Glomerular visceral epithelial cell (primary cell): ENCODE measurements around the gene FLNB.
"Not testable (repeated sequence)": the region's sequence is repeated elsewhere in the genome, so short reads cannot be mapped to it uniquely, and the experiment has no call there.

ENCODE experiments used
- DNase-seq: peaks from one replicate; pipeline ENCODE4 v3.0.0-alpha.2; 2016; ENCODE audit errors: extremely low spot score

FLNB gene

DNA sequence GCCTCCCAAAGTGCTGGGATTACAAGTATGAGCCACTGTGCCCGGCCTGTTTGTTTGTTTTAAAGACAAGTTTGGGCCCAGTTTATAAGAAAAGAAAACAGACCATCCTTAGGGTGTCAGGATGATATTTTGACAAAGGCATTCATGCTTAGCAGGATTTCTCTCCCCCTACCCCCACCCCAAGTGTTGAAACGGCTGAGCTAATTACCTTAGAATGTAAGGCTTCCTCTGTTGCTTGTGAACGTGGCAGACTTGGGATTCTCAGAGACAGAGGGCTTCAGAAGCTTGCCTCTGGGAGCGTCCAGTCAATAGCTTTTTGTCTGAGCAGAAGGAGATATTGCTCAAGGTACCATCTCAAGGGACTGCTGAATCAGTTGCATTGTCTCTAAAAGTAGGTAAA lies 24.0 kb downstream of the FLNB start:
- peak; percentile 73 for DNase-seq

DNA sequence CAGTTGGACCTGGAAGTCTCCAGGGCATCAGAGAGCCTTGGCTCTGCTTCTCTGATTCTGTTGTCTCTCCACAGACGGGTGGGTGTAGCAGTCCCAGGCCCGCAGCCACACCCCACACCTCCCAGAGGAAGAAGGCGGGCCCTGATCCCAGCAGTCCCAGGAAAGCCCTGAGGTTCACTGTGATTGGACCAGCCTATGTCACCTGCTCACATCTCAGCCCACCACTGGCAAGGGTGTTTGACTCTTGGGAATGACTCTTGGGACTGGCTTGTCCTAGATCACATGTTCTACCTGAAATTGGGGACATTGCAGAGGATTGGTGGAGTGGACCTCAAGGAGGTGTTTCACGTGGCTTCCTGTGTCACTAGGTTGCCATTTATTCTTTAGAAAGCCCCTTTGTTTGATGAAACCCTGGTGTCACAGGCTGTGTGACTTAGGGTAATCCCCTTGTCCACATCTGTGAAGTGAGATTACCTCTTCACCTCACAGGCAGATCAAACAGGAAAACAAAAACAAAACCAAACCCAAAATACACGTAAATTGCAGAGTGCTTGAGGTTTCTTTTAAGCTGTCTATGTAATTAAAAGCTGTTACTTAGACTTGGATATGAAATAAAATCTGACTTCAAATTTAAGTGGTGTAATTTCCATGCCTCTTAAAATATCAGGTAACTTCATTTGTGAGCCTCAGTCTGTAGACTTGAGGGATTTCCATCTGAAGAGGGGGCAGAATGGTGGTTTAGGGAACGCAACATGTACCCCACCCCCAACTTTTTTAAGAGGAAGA lies 26.7 kb downstream of the FLNB start:
- DNase-seq, result no peak

DNA sequence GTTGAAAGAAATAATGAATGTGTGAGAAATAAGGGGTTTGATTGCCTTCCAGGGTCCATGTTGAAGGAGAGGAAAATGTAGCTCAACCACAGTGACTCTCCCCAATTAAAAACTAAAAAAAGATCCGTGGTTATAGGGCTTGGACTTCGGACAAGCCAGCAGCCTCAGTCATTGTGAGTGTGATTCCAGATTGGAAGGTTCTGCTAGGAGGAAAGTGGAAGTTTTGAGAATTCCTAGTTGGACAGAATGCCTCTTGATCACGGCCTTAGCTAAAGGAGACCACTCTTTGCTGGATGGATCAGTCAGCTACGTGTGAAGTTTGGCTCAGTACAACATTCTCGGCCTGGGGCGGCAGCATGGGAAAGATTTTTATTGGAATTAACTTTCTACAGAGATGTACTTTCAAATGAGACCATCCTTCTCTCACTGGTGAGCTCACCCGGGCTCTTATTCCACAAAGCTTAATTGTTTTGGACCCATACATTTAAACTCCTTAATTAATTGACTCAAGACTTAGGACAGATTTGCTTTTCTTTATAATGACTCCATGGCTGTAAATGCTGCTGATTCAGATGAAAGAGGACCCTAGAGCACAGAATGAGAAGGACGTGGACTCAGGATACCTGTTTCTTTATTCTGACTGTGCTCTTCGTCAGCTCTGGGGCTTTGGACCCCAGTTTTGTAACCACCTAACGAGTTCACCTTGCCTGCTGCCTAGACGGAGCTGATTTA lies 27.5 kb downstream of the FLNB start:
- no peak for DNase-seq

DNA sequence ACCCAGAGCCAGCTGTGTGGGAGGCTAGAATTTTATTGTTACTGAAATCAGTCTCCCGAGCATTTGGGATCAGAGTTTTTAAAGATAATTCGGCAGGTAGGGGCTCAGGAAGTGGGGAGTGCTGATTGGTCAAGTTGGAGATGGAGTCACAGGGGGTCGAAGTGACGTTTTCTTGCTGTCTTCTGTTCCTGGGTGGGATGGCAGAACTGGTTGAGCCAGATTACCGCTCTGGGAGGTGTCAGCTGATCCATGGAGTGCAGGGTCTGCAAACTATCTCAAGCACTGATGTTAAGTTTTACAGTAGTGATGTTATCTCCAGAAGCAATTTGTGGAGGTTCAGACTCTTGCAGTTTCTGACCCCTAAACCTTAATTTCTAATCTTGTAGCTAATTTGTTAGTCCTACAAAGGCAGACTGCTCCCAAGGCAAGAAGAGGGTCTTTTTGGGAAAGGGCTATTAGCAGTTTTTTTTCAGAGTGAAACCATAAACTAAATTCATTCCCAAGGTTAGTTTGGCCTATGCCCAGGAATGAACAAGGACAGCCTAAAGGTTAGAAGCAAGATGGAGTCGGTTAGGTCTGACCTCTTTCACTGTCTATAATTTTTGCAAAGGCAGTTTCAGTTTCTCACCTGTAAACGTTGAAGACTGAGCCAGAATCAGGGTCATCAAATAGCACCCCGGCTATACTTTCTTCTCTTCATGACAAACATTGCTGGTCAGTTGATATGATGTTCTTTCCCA lies 28.2 kb downstream of the FLNB start:
- no peak for DNase-seq

DNA sequence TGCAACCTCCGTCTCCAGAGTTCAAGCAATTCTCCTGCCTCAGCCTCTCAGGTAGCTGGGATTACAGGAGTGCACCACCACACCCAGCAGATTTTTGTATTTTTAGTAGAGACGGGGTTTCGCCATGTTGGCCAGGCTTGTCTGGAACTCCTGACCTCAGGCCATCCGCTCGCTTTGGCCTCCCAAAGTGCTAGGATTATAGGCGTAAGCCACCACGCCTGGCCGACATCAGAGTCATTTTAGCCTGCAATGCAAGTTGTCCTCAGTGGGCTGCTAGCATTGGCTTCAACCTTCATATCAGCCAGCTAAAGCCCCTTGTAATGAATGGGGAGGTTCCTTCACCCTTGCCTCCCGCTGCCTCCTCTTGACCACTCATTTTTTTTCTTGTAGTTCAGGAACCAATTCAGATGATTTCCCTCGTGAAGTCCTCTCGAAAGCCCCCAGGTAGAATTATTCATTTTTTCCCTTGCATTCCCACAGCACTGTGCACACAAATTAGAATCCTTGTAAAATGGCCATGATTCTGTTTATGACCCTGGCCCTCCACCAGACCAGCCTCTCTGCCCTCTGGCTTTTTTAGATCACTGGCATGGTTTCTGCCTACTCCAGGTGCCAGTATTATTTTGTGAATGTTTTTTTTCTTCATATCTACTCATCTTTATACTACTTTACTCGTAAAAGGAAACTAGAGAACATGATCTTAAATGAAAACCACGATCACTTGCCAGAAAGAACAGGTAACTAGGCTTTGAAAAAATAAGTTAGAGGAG lies 29.1 kb downstream of the FLNB start:
- DNase-seq, result no peak

DNA sequence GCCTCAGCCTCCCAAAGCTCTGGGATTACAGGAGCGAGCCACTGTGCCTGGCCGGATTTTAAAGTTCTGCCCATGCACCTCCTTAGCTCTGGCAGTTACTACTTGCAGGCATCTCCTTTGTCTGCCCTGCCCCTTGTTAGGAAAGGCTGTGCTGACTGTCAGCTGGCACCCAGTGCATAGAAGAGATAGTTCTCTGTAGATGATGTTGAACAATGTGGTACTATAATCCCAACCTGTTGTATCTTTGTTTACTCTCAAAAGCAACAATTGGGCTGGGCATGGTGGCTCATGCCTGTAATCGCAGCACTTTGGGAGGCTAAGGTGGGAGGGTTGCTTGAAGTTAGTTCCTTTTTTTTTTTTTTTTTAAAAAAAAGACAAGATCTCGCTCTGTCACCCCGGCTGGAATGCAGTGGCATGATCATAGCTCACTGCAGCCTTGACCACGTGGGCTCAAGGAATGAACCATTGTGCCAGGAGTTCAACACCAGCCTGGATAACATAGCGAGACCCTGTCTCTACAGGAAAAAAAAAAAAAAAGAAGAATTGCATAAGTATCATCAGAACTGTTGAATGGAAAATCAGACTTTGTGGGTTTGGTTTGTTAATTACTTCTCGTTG lies 30.6 kb downstream of the FLNB start:
- DNase-seq, result no peak

DNA sequence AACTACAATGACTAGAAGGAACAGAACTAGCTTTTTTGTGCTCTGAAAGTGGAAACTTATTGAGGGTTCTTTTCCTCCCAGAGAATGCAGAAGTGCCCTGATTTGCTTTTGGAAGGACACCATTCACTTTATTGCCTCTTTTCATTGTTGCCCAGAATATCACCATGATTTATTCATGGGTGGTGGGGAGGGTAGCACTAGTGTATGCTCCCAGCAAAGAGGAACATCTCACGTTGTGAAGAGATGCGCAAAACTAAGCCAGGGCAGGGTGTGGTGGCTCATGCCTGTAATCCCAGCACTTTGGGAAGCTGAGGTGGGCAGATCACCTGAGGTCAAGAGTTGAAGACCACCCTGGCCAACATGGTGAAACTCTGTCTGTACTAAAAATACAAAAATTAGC lies 31.4 kb downstream of the FLNB start:
- no peak for DNase-seq

DNA sequence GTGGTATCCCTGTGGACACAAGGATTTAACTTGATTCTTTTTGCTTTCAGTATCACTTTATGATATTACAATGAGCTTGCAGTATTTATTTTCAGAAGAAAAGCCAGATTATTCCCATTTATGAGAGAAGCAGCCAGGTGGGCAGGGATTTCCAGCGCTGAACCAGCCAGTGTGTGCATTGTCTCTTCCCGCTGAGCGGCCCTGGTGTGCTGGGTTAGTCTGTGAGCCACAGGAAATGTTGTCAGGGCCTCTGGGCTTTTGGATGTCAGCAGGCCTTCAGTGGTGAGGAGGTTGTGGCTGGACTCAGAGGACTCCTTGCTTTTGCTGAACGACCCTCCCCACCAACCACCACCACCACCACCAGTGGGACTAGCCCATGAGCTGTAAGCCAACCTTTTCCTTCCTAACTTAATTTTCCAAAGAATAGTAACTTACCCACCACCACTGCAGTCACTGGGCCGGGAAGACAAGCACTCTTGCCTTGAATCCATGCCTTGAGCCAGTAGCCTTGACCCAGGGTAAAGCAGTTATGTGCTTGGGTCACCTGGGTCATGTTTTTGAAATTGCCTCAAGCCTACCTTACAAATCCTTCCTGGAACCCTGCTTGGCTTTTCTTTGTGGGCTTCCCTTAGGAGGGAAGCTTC lies 33.1 kb downstream of the FLNB start:
- no peak for DNase-seq

DNA sequence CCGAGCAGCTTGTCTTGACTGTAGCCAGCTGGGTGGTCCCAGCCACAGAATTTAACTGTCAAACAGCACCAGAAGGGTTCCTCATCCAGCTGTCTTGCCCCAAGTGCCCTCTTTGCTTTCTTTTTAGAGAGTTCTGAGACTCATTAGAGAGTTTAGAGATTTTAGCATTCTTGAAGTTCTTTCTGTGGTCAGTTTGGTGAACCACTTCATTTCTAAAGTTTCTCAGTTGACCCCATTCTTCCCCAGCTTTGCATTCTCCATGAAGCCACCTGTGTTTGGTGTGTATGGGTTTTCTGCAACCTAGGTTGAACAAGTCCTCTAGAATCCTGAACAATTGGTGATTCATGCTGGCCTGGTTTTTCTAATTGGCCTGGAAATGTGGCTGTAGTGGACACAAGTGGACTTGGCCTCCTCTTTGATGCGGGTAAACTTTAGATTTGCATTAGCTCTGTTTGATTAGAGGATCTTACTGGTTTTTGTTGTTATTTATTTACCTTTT lies 33.7 kb downstream of the FLNB start:
- peak; percentile 93 for DNase-seq

DNA sequence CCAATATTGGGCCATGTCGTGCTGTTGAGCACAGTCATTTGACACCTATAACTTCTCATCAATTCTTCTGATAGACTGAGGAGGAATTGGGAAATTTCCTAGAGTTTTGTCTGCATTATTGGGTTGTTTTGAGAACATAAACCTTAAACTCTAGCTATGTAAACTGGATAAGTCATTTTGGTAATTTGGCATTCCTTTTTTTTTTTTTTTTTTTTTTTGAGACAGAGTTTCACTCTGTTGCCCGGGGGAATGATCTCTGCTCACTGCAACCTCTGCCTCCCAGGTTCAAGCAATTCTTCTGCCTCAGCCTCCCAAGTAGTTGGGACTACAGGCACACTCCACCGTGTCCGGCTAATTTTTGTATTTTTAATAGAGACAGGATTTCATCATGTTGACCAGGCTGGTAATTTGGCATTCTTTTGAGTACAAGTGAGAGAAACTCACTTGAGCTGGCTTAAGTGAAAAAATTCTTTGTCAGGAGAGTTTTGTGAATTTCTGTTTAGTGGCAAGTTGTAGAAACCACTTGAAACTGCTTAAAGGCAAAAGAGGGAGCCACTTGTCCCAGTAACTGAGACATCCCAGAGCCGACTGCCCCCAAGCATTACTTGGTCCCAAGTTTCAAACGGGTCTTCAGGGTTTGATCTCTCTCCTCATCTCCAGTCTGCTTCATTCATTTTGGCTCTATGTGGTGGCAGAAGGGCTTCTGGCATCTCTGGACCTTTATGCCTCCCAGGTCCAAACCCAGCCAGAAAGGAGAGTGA lies 34.9 kb downstream of the FLNB start:
- no peak for DNase-seq

DNA sequence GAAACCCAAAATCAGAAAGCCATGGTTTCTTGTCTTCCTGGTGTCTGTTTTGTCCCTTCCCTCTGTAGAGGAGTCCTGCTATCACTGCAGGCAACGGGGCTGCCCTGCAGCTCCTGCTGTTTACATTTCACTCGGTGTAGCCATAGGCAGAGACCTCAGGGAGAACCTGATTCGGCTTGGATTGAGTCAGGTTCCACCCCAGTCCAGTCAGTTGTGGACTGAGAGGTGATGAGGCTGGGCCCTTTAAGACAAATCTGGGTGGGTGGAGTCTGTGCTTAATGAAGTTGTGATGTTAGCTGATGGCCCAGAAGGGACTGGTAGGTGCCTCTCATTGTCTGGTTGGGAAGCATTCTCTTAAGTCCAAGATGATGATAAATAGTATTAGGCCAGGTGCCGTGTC lies 35.7 kb downstream of the FLNB start:
- DNase-seq, result no peak

DNA sequence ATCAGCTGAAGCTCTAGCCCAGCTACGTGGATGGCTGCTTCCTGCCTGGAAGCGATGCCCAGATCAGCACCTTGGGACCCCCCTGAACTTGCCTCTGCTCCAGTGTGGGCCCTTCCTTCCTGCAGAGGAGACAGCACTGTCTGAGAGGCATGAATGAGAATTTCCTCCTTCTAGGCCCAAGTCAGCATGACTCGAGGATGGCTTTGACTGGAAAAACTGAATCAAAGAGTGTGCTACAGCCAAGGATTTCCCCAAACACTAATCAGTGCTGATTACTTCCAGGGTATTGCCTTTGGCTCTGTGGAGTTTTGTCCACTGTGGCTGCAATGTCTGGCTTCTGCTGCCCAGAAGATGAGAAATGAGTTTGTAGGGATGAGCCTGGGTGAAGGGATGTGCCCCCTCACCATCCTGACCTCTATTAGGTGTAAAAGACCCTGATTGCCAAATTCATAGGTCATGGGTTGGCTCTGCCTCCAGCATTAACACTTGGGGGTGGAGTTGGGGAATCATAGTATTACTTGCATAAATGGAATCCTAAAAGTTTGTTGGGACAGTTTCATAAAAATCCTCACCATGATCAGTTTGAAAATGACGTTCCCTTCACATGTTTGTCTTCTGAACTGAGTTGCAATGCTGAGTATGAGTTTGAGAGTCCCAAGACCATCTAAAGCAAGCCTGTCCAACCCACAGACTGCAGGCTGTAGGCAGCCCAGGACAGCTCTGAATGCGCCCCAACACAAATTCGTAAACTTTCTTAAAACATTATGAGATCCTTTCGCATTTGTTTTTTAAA lies 36.7 kb downstream of the FLNB start:
- no peak for DNase-seq

DNA sequence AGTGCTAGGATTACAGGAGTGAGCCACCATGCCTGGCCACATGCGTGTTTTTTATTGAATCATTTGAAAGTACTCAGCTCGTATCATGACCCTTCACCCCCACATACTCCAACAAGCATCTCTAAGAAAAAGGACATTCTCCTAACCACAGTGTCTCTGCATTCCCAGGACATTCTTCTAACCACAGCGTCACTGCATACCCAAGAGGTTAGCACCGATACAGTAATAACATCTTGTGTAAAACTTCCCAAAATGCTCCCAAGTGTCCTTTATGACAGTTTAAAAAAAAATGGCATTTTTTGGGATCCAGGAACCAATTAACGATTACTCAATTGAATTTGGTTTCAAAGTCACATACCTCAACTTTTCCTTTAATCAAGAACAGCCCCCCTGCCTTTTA lies 39.6 kb downstream of the FLNB start:
- peak; percentile 91 for DNase-seq

DNA sequence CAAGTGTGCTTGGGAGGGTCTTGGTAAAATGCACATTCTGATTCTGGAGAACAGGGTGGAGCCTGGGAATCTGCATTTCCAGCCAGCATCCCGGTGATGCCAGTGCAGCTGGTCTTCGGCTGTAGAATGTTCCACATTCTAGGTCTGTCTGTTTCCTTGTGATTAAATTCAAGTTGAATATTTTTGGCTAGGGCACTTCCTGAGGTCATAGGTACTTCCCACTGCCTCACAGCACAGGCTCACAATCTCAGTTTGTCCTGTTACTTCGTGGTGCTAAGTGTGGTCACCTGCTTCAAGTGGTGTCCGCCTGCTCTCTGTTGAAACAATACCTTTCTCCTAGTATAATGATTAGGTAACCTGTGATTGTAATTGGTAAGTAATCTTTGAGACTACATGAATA lies 40.1 kb downstream of the FLNB start:
- peak; percentile 55 for DNase-seq

DNA sequence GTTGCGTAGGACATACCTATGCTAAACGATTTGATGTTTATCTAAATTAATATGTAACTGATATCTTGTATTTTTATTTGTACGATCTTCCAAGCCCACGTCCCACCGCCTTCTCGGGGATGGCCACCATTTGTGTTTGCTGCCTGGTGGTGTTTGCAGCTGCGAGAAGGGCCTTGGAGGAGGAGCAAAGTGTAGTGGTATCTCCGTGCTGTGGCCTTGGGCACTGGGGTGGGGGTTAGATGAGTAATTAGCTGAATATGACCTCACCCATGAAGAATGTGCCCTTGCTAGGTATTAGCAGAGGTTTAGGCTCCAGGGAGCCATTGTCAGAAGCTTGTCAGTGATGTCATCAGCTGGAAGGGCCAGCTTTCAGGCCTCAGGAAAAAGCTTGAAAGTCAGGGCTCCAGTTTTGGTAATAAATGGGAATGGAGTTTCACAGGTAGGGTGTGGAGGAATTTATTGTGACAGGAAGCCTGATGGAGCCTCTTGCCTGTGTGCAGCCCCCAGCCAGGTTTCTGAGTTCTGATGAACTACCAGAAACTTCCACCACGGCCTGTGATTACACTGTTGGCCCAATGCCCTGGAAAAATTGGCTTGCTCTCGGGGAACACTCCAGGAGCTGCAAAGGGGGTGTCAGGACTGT lies 41.0 kb downstream of the FLNB start:
- DNase-seq, result peak; percentile 98

DNA sequence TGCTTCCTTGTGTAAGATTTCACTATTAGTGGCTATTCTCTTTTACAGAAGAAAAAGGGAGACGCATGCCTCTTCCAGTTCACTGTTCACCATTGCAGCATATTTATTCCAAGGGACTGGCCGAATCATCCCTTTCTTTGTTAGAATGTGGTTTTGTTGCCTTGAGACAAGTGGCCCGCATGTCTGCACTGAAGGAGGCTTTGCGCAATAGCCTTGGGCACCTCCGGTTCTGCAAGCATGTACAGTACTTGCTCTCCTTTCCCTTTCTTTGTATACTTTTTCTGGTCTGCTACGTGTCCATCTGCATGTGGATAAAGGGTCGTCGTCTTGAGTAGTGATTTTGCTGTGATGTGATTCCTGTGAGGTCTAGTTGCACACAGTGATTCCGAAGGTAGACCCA lies 43.0 kb downstream of the FLNB start:
- DNase-seq, result peak; percentile 78

DNA sequence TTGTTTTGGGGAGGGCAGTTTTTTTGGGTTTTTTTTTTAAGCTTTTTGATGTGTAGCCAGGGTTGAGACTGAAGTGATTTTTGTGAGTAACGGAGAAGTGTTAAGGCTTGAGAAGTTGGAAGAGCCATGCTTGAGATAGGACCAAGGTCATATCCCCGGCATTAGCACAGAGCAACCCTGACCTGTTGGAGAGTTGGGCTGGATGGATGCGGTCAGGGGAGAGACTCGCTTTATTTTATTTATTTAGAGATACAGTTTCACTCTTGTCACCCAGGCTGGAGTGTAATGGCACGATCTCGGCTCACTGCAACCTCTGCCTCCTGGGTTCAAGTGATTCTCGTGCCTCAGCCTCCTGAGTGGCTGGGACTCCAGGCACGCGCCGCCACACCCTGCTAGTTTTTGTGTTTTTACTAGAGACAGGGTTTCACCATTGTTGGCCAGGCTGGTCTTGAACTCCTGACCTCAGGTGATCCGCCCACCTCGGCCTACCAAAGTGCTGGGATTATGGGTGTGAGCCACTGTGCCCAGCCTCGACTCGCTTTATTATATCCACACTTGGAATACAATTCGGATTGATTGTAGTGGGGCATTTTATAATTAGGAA lies 43.5 kb downstream of the FLNB start:
- DNase-seq, result not testable (repeated sequence)
